Endometrial microvascular endothelial cells (primary cell): Measurements from ENCODE around the gene ARHGAP6. TPM values are rescaled to one million over a fixed set of nuclear protein-coding genes. Genes with fewer than 3 reads are reported as not detected.

Experiments used
- in situ Hi-C: cut with HindIII; loops from 2 replicates; pipeline ENCODE4 v1.10.0; 2017; ENCODE audit warnings: low sequenced_read_pairs, low pct_unique_long_range_greater_than_20kb; ENCODE audit errors: inconsistent ontology term
- total RNA-seq: library from RNA; depleted of rRNA; stranded (reverse); fragments of >200 nt; gene quantifications from one replicate; pipeline ENCODE4 v1.2.3, GENCODE V29; 2015; ENCODE audit errors: inconsistent ontology term

Gene ARHGAP6
- total RNA-seq: 1.4 TPM

- in situ Hi-C loops: no loop called here
These were observed at the start of gene ARHGAP6 for GRCh38 chrX:11665168-11666111. TSS of gene ARHGAP6 (minus strand) at chrX:11665920. CDS start at chrX:11664828, 1,092 bp downstream.

- in situ Hi-C loops: no loop called here
These were observed 39.2 kb upstream of the ARHGAP6 start for GRCh38 chrX:11704725-11705495.

GRCh38 chrX:11703855-11704254 lies 38.1 kb upstream of the ARHGAP6 start:
- in situ Hi-C loops: no loop called here

GRCh38 chrX:11702965-11703631 lies 37.4 kb upstream of the ARHGAP6 start:
- in situ Hi-C loops: no loop called here

GRCh38 chrX:11702420-11702819 lies 36.7 kb upstream of the ARHGAP6 start:
- in situ Hi-C loops: no loop called here

GRCh38 chrX:11698702-11699101 lies 33.0 kb upstream of the ARHGAP6 start:
- in situ Hi-C loops: no loop called here

GRCh38 chrX:11688201-11688600 lies 22.5 kb upstream of the ARHGAP6 start:
- in situ Hi-C loops: no loop called here

GRCh38 chrX:11687157-11687556 lies 21.4 kb upstream of the ARHGAP6 start:
- in situ Hi-C loops: no loop called here

GRCh38 chrX:11683057-11683456 lies 17.3 kb upstream of the ARHGAP6 start:
- in situ Hi-C loops: no loop called here

- in situ Hi-C loops: no loop called here
These were observed 12.4 kb upstream of the ARHGAP6 start for GRCh38 chrX:11678158-11678557.

- in situ Hi-C loops: no loop called here
These were observed 6.5 kb upstream of the ARHGAP6 start for GRCh38 chrX:11672213-11672612.

- in situ Hi-C loops: no loop called here
These were observed 4.6 kb upstream of the ARHGAP6 start for GRCh38 chrX:11670316-11670715.

GRCh38 chrX:11666952-11667685 lies 1.4 kb upstream of the ARHGAP6 start:
- in situ Hi-C loops: no loop called here

GRCh38 chrX:11666164-11666563 lies 444 bp upstream of the ARHGAP6 start:
- in situ Hi-C loops: no loop called here

- in situ Hi-C loops: no loop called here
These were observed 1.2 kb downstream of the ARHGAP6 start for GRCh38 chrX:11664211-11665167.

GRCh38 chrX:11663875-11664210 lies 1.9 kb downstream of the ARHGAP6 start:
- in situ Hi-C loops: no loop called here

- in situ Hi-C loops: no loop called here
These were observed 10.3 kb downstream of the ARHGAP6 start for GRCh38 chrX:11655282-11656015.
